Transverse colon (tissue), 1 donor: ENCODE data around the gene HMG20A.

Experiments
- EP300 ChIP-seq: sonication (generic); formaldehyde crosslinking; IDR thresholded peaks from one replicate; pipeline ENCODE4 v1.6.1; 2017; ENCODE audit warnings: antibody characterized with exemption, low read depth
- POLR2A ChIP-seq: fragments of 450-650 bp; IDR thresholded peaks from one replicate; pipeline ENCODE4 v1.6.1; 2016; ENCODE audit warnings: antibody characterized with exemption, mild to moderate bottlenecking, moderate library complexity

DNA sequence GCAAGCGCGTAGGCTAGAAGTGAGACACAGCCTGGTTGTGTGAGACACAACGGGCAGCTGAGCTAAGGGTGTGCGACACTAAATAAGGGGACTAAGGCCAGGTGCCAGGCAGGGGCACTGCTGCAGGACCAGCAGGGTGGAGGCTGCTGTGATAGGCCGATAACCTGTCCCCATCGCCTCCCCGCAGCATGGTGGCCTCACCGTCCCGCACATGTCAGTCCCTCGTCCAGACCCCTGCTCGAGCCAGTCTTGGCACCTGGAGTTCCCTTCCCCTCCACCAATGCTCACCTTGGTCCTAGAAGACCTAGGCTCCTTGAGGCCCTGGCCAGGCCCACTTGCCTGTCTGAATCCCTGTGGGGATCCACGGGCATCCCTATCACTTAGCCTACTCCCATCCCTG lies 96.1 kb downstream of the HMG20A start:
- TF ChIP-seq POLR2A (no peak), EP300 (no peak)
